HepG2 (cell line): Measurements from ENCODE around the gene TRIM66. TPM values are rescaled to one million over a fixed set of nuclear protein-coding genes. Genes with fewer than 3 reads are reported as not detected.

Experiments used
- ATAC-seq: fragments of 200-7000 bp; cut with Tn5 transposase; 3 replicates; pipeline ENCODE4 v1.9.1; 2020; ENCODE audit warnings: mild to moderate bottlenecking, moderate library complexity
- BruUV-seq: library from RNA; stranded (reverse); fragments of 400-500 nt; replicated peaks from 2 replicates; lab custom pipeline; 2021; lab: Mats Ljungman, UMichigan
- CTCF ChIA-PET: fragments of 300-600 bp; formaldehyde crosslinking; extraction: SDS; loops from one replicate; lab custom pipeline; 2021; ENCODE audit warnings: low total read pairs, inconsistent platforms, low intra/inter-chr PET ratio; lab: Yijun Ruan, JAX
- POLR2A ChIA-PET: fragments of 350-600 bp; sonication (Branson Sonifier 250); formaldehyde crosslinking; loops from one replicate; lab custom pipeline; 2020; ENCODE audit warnings: antibody characterized with exemption, inconsistent platforms; lab: Yijun Ruan, JAX
- DNase-seq: peaks from one replicate; pipeline ENCODE4 v3.0.0-alpha.2; 2015; ENCODE audit warnings: low spot score
- FAIRE-seq: peaks from 3 replicates; lab custom pipeline; 2011; peaks lifted over from hg19 to GRCh38; lab: Jason Lieb, UNC
- H2AFZ ChIP-seq: one replicate; pipeline ENCODE4 v1.6.1; 2011; ENCODE audit warnings: low read length, inconsistent platforms
- H3K27ac ChIP-seq: fragments of 300-600 bp; 3 replicates; pipeline ENCODE4 v1.8.0; 2011; ENCODE audit warnings: mixed run types, mild to moderate bottlenecking, mixed read lengths, low read length, inconsistent platforms; ENCODE audit not compliant: insufficient read depth; ENCODE audit errors: extremely low read length
- H3K27me3 ChIP-seq, 2 experiments: fragments of 200-600 bp in 1 of 2; 2 replicates in 1 of 2; 3 replicates in 1 of 2; pipeline versions ENCODE4 v1.6.0 to v1.8.0; 2011; ENCODE audit warnings: low read length in 2 of 2, mild to moderate bottlenecking in 2 of 2, moderate library complexity in 2 of 2, inconsistent platforms in 1 of 2; ENCODE audit not compliant: insufficient read depth in 2 of 2, control insufficient read depth in 1 of 2
- H3K36me3 ChIP-seq, 2 experiments: fragments of 200-600 bp in 1 of 2; replicated peaks in 1 of 2; 2 replicates in 1 of 2; 3 replicates in 1 of 2; pipeline versions ENCODE4 v1.5.1 to v1.8.0; 2011; ENCODE audit warnings: low read length in 2 of 2, inconsistent platforms in 1 of 2; ENCODE audit not compliant: insufficient read depth in 2 of 2, control insufficient read depth in 1 of 2
- H3K4me1 ChIP-seq: 2 replicates; pipeline ENCODE4 v1.5.1; 2012; ENCODE audit warnings: low read length, inconsistent platforms; ENCODE audit not compliant: insufficient read depth
- H3K4me2 ChIP-seq: 2 replicates; pipeline ENCODE4 v1.6.0; 2011; ENCODE audit warnings: low read depth, low read length, inconsistent platforms
- H3K4me3 ChIP-seq, 3 experiments: fragments of 200-600 bp in 1 of 3; sonication (generic), shearing (Covaris generic) in 1 of 3; replicated peaks in 1 of 3; 2 replicates each; pipeline ENCODE4 v1.5.1; 2011 to 2016; ENCODE audit warnings: low read length in 3 of 3, inconsistent platforms in 2 of 3, low read depth in 2 of 3, mild to moderate bottlenecking in 2 of 3, control low read depth in 1 of 3, mixed read lengths in 1 of 3; ENCODE audit not compliant: insufficient read depth in 1 of 3
- H3K79me2 ChIP-seq: one replicate; pipeline ENCODE4 v1.6.1; 2011; ENCODE audit warnings: low read length, inconsistent platforms; ENCODE audit not compliant: insufficient read depth
- H3K9ac ChIP-seq: 2 replicates; pipeline ENCODE4 v1.6.0; 2011; ENCODE audit warnings: mild to moderate bottlenecking, low read depth, low read length, inconsistent platforms; ENCODE audit not compliant: insufficient read depth
- H3K9me3 ChIP-seq: 2 replicates; pipeline ENCODE4 v1.5.1; 2012; ENCODE audit warnings: mild to moderate bottlenecking, low read length
- H4K20me1 ChIP-seq: 2 replicates; pipeline ENCODE4 v1.6.0; 2011; ENCODE audit warnings: inconsistent platforms, mild to moderate bottlenecking, low read length, moderate library complexity; ENCODE audit not compliant: insufficient read depth
- MAFG ChIP-seq: sonication (generic); formaldehyde crosslinking; IDR thresholded peaks from 2 replicates; pipeline ENCODE4 v1.5.1; 2020; ENCODE audit warnings: mild to moderate bottlenecking, missing genetic modification reagents
- MAZ ChIP-seq, 2 experiments: sonication (generic) in 1 of 2; formaldehyde crosslinking in 1 of 2; IDR thresholded peaks; 2 replicates each; pipeline versions ENCODE4 v1.5.0 to v1.6.1; 2012 to 2020; ENCODE audit warnings: low read depth in 2 of 2, mild to moderate bottlenecking in 2 of 2, borderline replicate concordance in 1 of 2, improper control_type of control experiment in 1 of 2, low read length in 1 of 2, missing genetic modification reagents in 1 of 2, moderate library complexity in 1 of 2
- NFIC ChIP-seq: IDR thresholded peaks from 2 replicates; pipeline ENCODE4 v1.6.1; 2012; ENCODE audit warnings: mild to moderate bottlenecking, low read length, inconsistent platforms
- NFKBIZ ChIP-seq: IDR thresholded peaks from 2 replicates; pipeline ENCODE4 v1.6.1; 2018; ENCODE audit warnings: missing genetic modification reagents, missing compliant biosample characterization
- PHF8 ChIP-seq: sonication (generic); formaldehyde crosslinking; IDR thresholded peaks from 2 replicates; pipeline ENCODE4 v1.5.0; 2020; ENCODE audit warnings: missing genetic modification reagents
- U2AF1 ChIP-seq: fragments of 200-400 bp; formaldehyde crosslinking; optimal IDR thresholded peaks from 2 replicates; pipeline ENCODE3; 2017; ENCODE audit warnings: mild to moderate bottlenecking, low read depth, low read length
- ZFP41 ChIP-seq: sonication (generic); formaldehyde crosslinking; IDR thresholded peaks from 2 replicates; pipeline ENCODE4 v1.4.0; 2020; ENCODE audit warnings: mild to moderate bottlenecking, missing genetic modification reagents, borderline replicate concordance
- ZNF503 ChIP-seq: sonication (generic); formaldehyde crosslinking; IDR thresholded peaks from 2 replicates; pipeline ENCODE4 v1.4.0; 2020; ENCODE audit warnings: missing genetic modification reagents
- ZNF616 ChIP-seq: sonication (generic); formaldehyde crosslinking; IDR thresholded peaks from 2 replicates; pipeline ENCODE4 v1.5.0; 2020; ENCODE audit warnings: low read depth, mild to moderate bottlenecking, missing genetic modification reagents
- ZNF713 ChIP-seq: sonication (generic); formaldehyde crosslinking; IDR thresholded peaks from 2 replicates; pipeline ENCODE4 v1.4.0; 2020; ENCODE audit warnings: mild to moderate bottlenecking, missing genetic modification reagents
- WGBS: methylation state at CpG from one replicate; pipeline ENCODE4 v1.1.6; 2017; ENCODE audit warnings: low lambda C conversion rate; 5-methylcytosine and 5-hydroxymethylcytosine counted together
- in situ Hi-C: cut with HindIII; loops from 2 replicates; pipeline ENCODE4 v1.10.0; 2017; ENCODE audit warnings: low pct_unique_long_range_greater_than_20kb; ENCODE audit not compliant: extremely low pct_ligation_motif_present
- intact Hi-C: fragments of 100-400 bp; cut with micrococcal nuclease; formaldehyde crosslinking; loops from one replicate; pipeline ENCODE4 v1.10.0; 2022; ENCODE audit not compliant: unreplicated experiment
- polyA plus RNA-seq, 8 experiments: library from polyadenylated mRNA; depleted of rRNA in 3 of 8; stranded (reverse) in 7 of 8; unstranded in 1 of 8; fragments of >200 nt; fragmentation: Illumina TruSeq in 4 of 8; extraction: Trizol in 4 of 8; gene quantifications; 2 replicates each; pipeline versions ENCODE4 v1.2.1 to v1.2.3, GENCODE V29; 2011 to 2016; ENCODE audit warnings: low read depth in 4 of 8, missing spikeins in 1 of 8, mixed read lengths in 1 of 8; ENCODE audit not compliant: insufficient read depth in 1 of 8
- total RNA-seq, 5 experiments: library from RNA; depleted of rRNA; stranded (reverse); fragments of >200 nt; fragmentation: Illumina TruSeq; extraction: Trizol; gene quantifications; 2 replicates each; pipeline ENCODE4 v1.2.3, GENCODE V29; 2016; ENCODE audit warnings: low read depth in 1 of 5

Gene TRIM66
- total and polyA plus RNA-seq, 2 of the 13 experiments (the other 11 are each of a cell fraction or from before 2014, with no cell fraction given), result 4.9 to 6.1 TPM

GRCh38 chr11:8612522-8612921 is 69.9 kb downstream of the TRIM66 start:
- Histone ChIP-seq H3K4me1 (no peaks in the 10 kb centered on the region), H3K4me2 (no peak overlapping the region), H3K27me3 (no peaks in the 10 kb centered on the region), H3K36me3 (peaks cover 1 to 13% of the 10 kb centered on the region in 2 experiments; a peak in 2 of 5 replicates), H3K79me2 (no peaks in the 10 kb centered on the region), H2AFZ (no peak overlapping the region), H4K20me1 (no peaks in the 10 kb centered on the region), H3K27ac (no peak overlapping the region), H3K9me3 (no peaks in the 10 kb centered on the region), H3K9ac (no peak overlapping the region), H3K4me3 (no peak overlapping the region)
- ATAC-seq (no peak), DNase-seq (no peak), FAIRE-seq (no peak)
- no peak for TF ChIP-seq ZFP41 (CRISPR knock-in tag)
- TF ChIP-seq ZNF503, result no peak
- no peak for TF ChIP-seq MAFG (CRISPR knock-in tag)
- TF ChIP-seq NFKBIZ (CRISPR knock-in tag), result no peak
- TF ChIP-seq ZNF616, result no peak
- TF ChIP-seq PHF8, result no peak
- TF ChIP-seq ZNF713, result no peak
- no peak for TF ChIP-seq NFIC
- TF ChIP-seq U2AF1, result no peak
- no peak for TF ChIP-seq MAZ (IDR thresholded peaks at IDR 0.05; ENCODE audit: borderline replicate concordance, low read depth, low read length)
- no peak for TF ChIP-seq MAZ (CRISPR knock-in tag; IDR thresholded peaks at IDR 0.05; ENCODE audit: low read depth)
- CTCF ChIA-PET, result no interaction called here
- intact Hi-C loops, result no loop called here
- 88% methylated on average over 5 of the region's 5 CpGs for WGBS
- POLR2A ChIA-PET, result no interaction called here
- in situ Hi-C loops, result no loop called here
- BruUV-seq, result no TSS peak
